Renal pelvis (tissue), 4 donors: Measurements from ENCODE around the gene TRIM15. TPM values are rescaled to one million over a fixed set of nuclear protein-coding genes. Genes with fewer than 3 reads are reported as not detected.

ENCODE experiments used
- DNase-seq: peaks from one replicate; pipeline ENCODE4 v3.0.0-alpha.2; 2013
- polyA plus RNA-seq, 3 donors: library from polyadenylated mRNA; unstranded; fragments of 120-200 nt; gene quantifications; one replicate each; pipeline ENCODE4 v1.2.1, GENCODE V29; 2013; ENCODE audit not compliant: insufficient read length in 3 of 3

The TRIM15 gene
- polyA plus RNA-seq, 3 donors, result 0.53 TPM; not detected in 2

DNA sequence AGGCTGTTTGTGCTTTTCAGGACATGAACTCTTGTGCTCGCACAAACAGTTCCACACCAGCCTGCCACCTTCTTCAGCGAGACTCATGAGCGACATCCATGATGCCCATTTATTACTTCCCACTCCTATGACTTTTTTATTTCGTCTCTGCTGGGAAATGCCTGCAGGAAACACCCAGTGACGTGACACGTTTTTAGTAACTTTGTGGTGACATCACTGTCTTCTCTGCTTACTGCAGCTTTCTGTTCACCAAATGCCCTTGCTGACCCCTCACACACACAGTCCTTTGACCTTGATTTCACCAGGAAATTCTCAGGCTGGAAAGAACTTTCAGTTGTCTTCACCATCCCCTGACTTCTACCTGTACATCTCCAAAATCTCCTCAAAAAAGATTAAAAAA is 18.5 kb upstream of the TRIM15 start:
- no peak for DNase-seq

GRCh38 chr6:30145818-30146217 is 17.5 kb upstream of the TRIM15 start:
- DNase-seq, result no peak

DNA sequence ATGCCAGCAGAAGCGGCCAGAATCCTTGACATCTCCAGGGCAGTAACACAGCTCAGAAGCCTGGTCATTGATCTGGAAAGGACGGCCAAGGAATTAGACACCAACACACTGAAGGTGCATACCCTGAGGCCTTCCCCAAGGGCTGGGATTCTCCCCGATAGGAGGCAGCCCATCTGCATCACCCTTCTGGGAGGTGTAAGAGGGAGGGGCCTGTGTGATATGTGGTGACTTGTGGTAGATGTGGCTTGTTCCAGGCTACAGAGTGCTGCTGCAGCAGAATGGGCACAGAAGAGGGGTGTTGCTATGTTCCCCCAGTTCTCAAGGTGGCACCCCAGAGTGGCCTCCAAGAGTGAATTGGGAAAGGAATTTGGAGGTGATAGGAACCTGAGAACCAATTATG is 16.2 kb upstream of the TRIM15 start:
- DNase-seq, result no peak

DNA sequence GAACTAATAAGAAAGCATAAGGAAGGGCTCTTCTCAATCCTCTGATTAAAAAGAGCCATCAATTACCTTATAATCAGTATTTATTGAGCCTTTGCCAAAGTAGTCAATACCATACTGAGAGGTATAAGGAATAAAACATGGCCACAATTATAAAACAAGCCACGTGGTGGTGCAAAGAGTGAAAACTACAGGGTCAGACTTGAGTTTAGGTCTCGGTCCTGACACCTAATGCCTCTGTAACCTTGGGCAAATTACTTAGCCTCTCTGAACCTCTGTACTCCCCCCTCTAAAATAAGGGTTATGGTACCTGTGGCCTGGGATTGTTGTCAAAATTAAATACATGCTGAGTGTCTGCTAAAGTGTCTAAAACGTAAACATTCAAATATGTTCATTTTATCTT is 14.1 kb upstream of the TRIM15 start:
- DNase-seq, result no peak

- DNase-seq, result no peak
Observed at GRCh38 chr6:30149858-30150550, 13.3 kb upstream of the TRIM15 start.

GRCh38 chr6:30150671-30151395 is 12.5 kb upstream of the TRIM15 start:
- DNase-seq, result no peak

GRCh38 chr6:30151580-30151979 is 11.8 kb upstream of the TRIM15 start:
- DNase-seq, result no peak

GRCh38 chr6:30152016-30152673 is 11.2 kb upstream of the TRIM15 start:
- DNase-seq, result no peak

DNA sequence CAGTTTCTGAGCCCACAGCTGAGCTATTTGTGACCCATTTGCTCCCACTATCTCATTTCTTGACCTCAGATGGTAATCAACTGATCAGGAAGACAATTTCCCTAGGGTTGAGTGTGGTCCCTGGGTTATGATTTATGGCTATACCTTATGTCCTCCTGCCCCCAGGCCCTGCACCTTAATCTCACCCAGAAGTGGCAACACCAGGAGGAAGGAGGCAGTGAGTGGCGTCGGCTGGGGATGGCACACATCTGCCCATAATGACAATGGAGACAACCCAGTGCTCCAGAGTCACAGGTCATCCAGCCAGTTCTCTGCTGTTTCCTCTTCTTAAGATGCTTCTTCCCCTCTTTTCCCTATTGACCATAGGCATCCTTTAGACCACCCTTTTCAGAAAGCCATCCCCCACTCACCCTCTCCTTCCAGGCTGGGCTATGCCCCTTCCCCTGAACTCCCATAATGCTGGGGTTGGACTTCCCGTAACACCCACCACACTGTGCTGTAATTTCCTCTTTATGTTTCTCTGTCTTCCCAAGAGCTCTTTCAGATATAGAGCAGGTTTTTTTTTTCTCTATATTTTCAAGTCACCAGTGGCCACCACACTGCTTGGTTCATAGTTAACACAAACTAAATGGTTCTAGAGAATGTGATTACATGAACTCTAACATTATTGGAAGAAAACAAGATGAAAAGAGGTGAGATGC is 10.3 kb upstream of the TRIM15 start:
- no peak for DNase-seq

GRCh38 chr6:30154061-30154460 is 9.3 kb upstream of the TRIM15 start:
- DNase-seq, result no peak

- DNase-seq, result peak; percentile 14
Observed at GRCh38 chr6:30154709-30155519, 8.4 kb upstream of the TRIM15 start.

DNA sequence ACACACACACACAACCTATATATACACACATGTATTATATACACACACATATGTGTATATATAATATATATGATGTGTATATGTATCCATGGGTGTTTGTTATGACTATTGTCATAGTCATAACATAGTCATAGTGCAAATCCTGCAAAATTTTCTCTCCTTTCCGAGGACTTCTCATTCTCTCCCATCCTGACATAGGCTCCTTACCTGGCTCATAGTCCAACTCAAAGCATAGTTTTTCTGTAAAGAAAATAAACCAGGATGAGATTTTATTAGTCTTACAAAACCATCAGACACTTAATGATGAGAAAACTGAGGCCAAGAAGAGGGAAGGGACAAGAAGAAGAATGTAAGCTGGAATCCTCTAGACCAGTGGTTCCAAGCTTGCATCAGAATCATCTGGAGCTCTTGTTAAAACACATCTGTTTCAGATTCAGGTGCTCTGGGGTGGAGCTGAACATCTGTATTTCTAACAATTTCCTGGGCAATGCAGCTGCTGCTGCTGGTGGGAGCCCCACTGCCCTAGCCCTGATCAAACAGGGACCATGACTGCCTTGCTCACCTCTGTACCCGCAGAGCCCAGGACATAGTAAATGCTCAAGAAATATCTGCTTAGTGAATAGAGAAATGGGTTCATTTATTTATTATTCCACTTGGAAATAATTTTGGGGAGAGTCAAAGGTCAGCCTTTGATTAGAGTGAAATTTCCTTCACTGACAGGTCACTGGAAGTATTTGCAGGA is 7.7 kb upstream of the TRIM15 start:
- DNase-seq, result no peak

GRCh38 chr6:30156262-30156599 is 7.1 kb upstream of the TRIM15 start:
- DNase-seq, result peak; percentile 24

DNA sequence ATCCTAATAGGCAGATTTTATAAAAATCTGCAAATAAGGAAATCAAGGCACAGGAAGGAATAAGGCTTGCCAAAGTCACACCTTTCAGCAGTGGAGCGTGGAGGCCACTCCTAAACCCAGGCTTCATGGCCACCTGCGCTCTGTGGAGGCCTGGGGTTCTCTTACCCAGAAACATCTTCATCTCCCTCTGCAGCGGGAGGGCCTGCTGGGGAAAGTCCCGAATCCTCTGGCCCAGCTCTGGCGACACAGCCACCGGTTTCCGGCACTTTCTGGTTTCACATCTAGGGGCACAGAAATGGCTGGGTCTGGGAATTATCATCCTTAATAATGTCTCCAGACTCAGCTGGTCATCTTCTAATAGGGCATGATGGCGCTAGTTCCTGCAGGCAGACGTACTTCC is 6.6 kb upstream of the TRIM15 start:
- DNase-seq, result no peak

- no peak for DNase-seq
Observed at GRCh38 chr6:30157581-30157980, 5.8 kb upstream of the TRIM15 start.

GRCh38 chr6:30157999-30158398 is 5.3 kb upstream of the TRIM15 start:
- DNase-seq, result no peak

GRCh38 chr6:30158475-30159040 is 4.8 kb upstream of the TRIM15 start:
- no peak for DNase-seq

- no peak for DNase-seq
Observed at GRCh38 chr6:30160008-30160784, 3.1 kb upstream of the TRIM15 start.

DNA sequence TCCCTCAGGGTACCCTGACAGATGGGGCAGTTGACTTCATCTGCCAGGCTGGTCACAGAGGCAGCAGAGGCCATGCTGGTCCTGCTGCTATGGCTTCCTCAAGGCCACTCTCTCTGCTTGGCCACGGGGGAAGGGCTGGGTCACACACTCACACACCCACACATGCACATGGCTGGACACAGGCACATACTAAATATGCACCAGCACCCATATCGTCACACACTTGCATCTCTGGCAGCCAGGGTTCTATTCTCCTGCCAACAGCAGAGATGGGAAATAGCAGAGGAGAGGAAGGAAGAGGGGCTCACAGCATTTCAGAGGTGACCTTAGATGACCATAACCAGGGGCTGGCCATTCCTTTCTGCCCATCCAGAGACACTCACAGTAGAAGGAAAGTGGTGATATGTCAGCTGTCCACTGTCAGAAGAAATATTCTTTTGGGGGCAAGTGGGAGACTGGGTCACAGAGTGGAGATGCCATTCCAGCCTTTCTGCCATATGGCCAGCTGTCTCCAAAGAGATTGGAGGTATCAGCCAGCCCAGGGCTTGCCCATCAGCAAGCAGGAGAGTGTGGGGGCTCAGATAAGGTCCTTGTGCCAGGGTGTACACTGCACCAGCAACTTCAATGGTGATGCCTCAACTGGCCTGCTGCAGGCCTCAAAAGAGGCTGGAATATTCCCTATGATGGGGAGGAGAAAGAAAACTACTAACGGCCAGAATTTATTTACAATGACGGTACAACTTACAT is 2.4 kb upstream of the TRIM15 start, which contains the start of gene TRIM10:
TRIM10 (minus strand) TSS at position 427 of the 747 bp plus-strand sequence; CDS start at position 74, 353 bp downstream.
- DNase-seq, result no peak
